Neuronal stem cell (in vitro differentiated cells): ENCODE data around the gene KDM5A.
"Not testable (repeated sequence)": the region's sequence is repeated elsewhere in the genome, so short reads cannot be mapped to it uniquely, and the experiment has no call there.

Source experiments
- DNase-seq: peaks from one replicate; pipeline ENCODE4 v3.0.0-alpha.2; 2013; ENCODE audit warnings: low spot score
- H2AFZ ChIP-seq: one replicate; pipeline ENCODE4 v1.6.1; 2013; ENCODE audit warnings: mild to moderate bottlenecking, low read length, inconsistent platforms
- H2AK5ac ChIP-seq: 2 replicates; pipeline ENCODE4 v1.6.1; 2013; ENCODE audit warnings: low read depth, mild to moderate bottlenecking, inconsistent platforms, low read length, moderate library complexity, mixed read lengths
- H2BK120ac ChIP-seq: 2 replicates; pipeline ENCODE4 v1.6.1; 2013; ENCODE audit warnings: low read depth, mild to moderate bottlenecking, inconsistent platforms, low read length, moderate library complexity, mixed read lengths
- H2BK12ac ChIP-seq: one replicate; pipeline ENCODE4 v1.6.1; 2013; ENCODE audit warnings: low read length, inconsistent platforms
- H2BK15ac ChIP-seq: 2 replicates; pipeline ENCODE4 v1.6.1; 2013; ENCODE audit warnings: mild to moderate bottlenecking, low read length, inconsistent platforms, mixed read lengths
- H2BK5ac ChIP-seq: one replicate; pipeline ENCODE4 v1.6.1; 2013; ENCODE audit warnings: inconsistent platforms, mild to moderate bottlenecking, low read length, moderate library complexity
- H3K14ac ChIP-seq: one replicate; pipeline ENCODE4 v1.6.1; 2013; ENCODE audit warnings: low read length, inconsistent platforms
- H3K18ac ChIP-seq: 2 replicates; pipeline ENCODE4 v1.6.1; 2013; ENCODE audit warnings: low read length, inconsistent platforms
- H3K23ac ChIP-seq: 2 replicates; pipeline ENCODE4 v1.6.1; 2013; ENCODE audit warnings: low read depth, mild to moderate bottlenecking, mixed read lengths, low read length, inconsistent platforms; ENCODE audit not compliant: poor library complexity
- H3K27ac ChIP-seq: replicated peaks from 3 replicates; pipeline ENCODE4 v1.5.1; 2013; ENCODE audit warnings: low read length, inconsistent platforms
- H3K27me3 ChIP-seq, 3 experiments: 2 replicates each; pipeline ENCODE4 v1.6.1; 2013; ENCODE audit warnings: low read length in 3 of 3, mild to moderate bottlenecking in 2 of 3, inconsistent platforms in 1 of 3, low read depth in 1 of 3, mixed read lengths in 1 of 3, moderate library complexity in 1 of 3; ENCODE audit not compliant: control insufficient read depth in 3 of 3, insufficient read depth in 3 of 3
- H3K36me3 ChIP-seq, 2 donors: replicated peaks in 1 of 2; 2 replicates each; pipeline ENCODE4 v1.6.1; 2013; ENCODE audit warnings: low read length in 2 of 2; ENCODE audit not compliant: control insufficient read depth in 2 of 2, insufficient read depth in 2 of 2
- H3K4ac ChIP-seq: 2 replicates; pipeline ENCODE4 v1.6.1; 2013; ENCODE audit warnings: inconsistent platforms, mild to moderate bottlenecking, low read length, moderate library complexity
- H3K4me1 ChIP-seq, 2 donors: 1 replicate in 1 of 2; 2 replicates in 1 of 2; pipeline ENCODE4 v1.6.1; 2013; ENCODE audit warnings: low read length in 2 of 2, low read depth in 1 of 2; ENCODE audit not compliant: control insufficient read depth in 2 of 2, insufficient read depth in 1 of 2
- H3K4me2 ChIP-seq: one replicate; pipeline ENCODE4 v1.6.1; 2013; ENCODE audit warnings: mild to moderate bottlenecking, low read length, inconsistent platforms; ENCODE audit not compliant: insufficient read depth, poor library complexity, severe bottlenecking
- H3K4me3 ChIP-seq, 2 donors: 2 replicates each; pipeline ENCODE4 v1.5.1; 2013; ENCODE audit warnings: low read length in 2 of 2, mild to moderate bottlenecking in 2 of 2, inconsistent platforms in 1 of 2, moderate library complexity in 1 of 2
- H3K79me1 ChIP-seq: one replicate; pipeline ENCODE4 v1.6.1; 2013; ENCODE audit warnings: low read depth, mild to moderate bottlenecking, inconsistent platforms, low read length, moderate library complexity
- H3K9ac ChIP-seq: one replicate; pipeline ENCODE4 v1.6.1; 2013; ENCODE audit warnings: mild to moderate bottlenecking, low read depth, low read length, inconsistent platforms; ENCODE audit not compliant: poor library complexity
- H3K9me3 ChIP-seq, 2 donors: replicated peaks in 1 of 2; 2 replicates each; pipeline versions ENCODE3 to v1.6.1; 2013; ENCODE audit warnings: low read length in 2 of 2, mild to moderate bottlenecking in 2 of 2, inconsistent platforms in 1 of 2, low read depth in 1 of 2, mixed read lengths in 1 of 2, moderate library complexity in 1 of 2; ENCODE audit not compliant: control insufficient read depth in 2 of 2, insufficient read depth in 1 of 2
- H4K8ac ChIP-seq: one replicate; pipeline ENCODE4 v1.6.1; 2013; ENCODE audit warnings: low read depth, mild to moderate bottlenecking, inconsistent platforms, low read length, moderate library complexity
- H4K91ac ChIP-seq: one replicate; pipeline ENCODE4 v1.6.1; 2013; ENCODE audit warnings: low read length, low read depth, mild to moderate bottlenecking, inconsistent platforms; ENCODE audit not compliant: poor library complexity
- WGBS, 2 donors: extraction: QIAGEN DNeasy Blood & Tissue Kit; methylation state at CpG; one replicate each; pipeline ENCODE4 v1.1.7; 2013; ENCODE audit warnings: missing lambda C conversion rate in 2 of 2, mixed read lengths in 1 of 2; ENCODE audit not compliant: insufficient read length in 2 of 2, insufficient replicate concordance in 1 of 2; ENCODE audit errors: extremely low coverage in 2 of 2; 5-methylcytosine and 5-hydroxymethylcytosine counted together

The KDM5A gene

DNA sequence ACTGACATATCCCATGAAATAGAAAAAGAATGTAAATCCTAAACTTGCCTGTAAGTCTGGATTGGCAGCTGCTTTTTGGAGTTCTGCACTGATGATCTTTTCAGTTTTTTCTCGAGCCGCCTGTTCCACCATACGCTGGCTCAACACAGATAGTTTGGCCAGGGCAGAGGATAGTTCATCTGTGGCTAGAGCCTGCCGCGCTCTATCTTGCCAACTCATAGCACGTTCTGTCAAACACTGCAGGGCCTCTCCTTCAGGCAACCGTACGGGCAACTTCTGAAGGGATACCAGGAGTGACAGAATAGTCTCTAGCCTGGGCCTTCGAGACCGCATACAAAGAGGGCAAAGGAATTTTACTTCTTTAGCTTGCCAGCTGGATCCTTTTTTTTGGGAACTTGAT is 81.7 kb downstream of the KDM5A start:
- Histone ChIP-seq H2AK5ac (no peak overlapping the region), H2BK5ac (no peak overlapping the region), H3K23ac (no peak overlapping the region), H3K27me3 (no peaks in the 10 kb centered on the region), H3K4ac (no peak overlapping the region), H3K18ac (no peak overlapping the region), H3K4me2 (no peak overlapping the region), H3K36me3 (peaks cover 20 to 97% of the 10 kb centered on the region in 2 donors), H2AFZ (no peak overlapping the region), H2BK15ac (no peak overlapping the region), H2BK120ac (no peak overlapping the region), H3K14ac (no peak overlapping the region), H3K4me3 (no peak overlapping the region), H3K9me3 (peaks cover 2 to 6% of the 10 kb centered on the region in 2 donors), H3K27ac (no peak overlapping the region), H3K9ac (no peak overlapping the region), H2BK12ac (no peak overlapping the region), H3K4me1 (no peaks in the 10 kb centered on the region), H3K79me1 (no peaks in the 10 kb centered on the region), H4K8ac (no peak overlapping the region), H4K91ac (no peak overlapping the region)
- WGBS, 2 donors, result no CpG with 5 or more reads among the region's 10 CpGs
- DNase-seq, result no peak

DNA sequence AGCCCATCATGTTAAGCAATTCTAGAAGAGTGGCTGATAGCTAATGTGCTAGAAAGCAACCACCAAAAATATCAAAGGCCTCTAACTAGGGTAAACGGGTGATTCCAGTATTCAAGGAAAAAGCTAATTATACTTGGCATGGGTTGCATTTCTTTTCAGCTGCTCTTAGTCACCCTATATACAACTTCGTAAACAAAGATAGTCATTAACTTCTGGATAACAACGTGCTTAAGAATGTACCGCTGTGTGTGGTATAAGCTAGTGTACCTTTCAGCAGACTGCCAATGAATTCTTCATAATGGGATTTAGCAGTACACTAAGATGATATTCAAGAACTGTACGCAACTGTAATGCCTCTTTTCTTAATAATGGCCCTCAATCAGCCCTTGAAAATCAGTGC is 84.3 kb downstream of the KDM5A start:
- Histone ChIP-seq H3K27ac (no peak overlapping the region), H3K4ac (no peak overlapping the region), H2BK120ac (no peak overlapping the region), H2AK5ac (no peak overlapping the region), H4K8ac (no peak overlapping the region), H3K4me3 (no peak overlapping the region), H3K79me1 (no peaks in the 10 kb centered on the region), H3K9me3 (peaks cover 0 to 8% of the 10 kb centered on the region in 2 donors), H3K4me1 (no peaks in the 10 kb centered on the region), H3K36me3 (peaks cover 13 to 71% of the 10 kb centered on the region in 2 donors), H3K9ac (no peak overlapping the region), H2BK12ac (no peak overlapping the region), H3K4me2 (no peak overlapping the region), H3K27me3 (no peaks in the 10 kb centered on the region), H4K91ac (no peak overlapping the region), H3K14ac (no peak overlapping the region), H2BK15ac (no peak overlapping the region), H2BK5ac (no peak overlapping the region), H3K18ac (no peak overlapping the region), H2AFZ (no peak overlapping the region), H3K23ac (no peak overlapping the region)
- no CpG with 5 or more reads among the region's 5 CpGs for WGBS, 2 donors
- DNase-seq, result no peak

DNA sequence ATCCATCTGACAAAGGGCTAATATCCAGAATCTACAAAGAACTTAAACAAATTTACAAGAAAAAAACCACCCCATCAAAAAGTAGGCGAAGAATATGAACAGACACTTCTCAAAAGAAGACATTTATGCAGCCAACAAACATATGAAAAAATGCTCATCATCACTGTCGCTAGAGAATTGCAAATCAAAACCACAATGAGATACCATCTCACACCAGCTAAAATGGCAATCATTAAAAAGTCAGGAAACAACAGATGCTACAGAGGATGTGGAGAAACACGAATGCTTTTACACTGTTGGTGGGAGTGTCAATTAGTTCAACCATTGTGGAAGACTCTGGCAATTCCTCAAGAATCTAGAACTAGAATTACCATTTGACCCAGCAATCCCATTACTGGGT is 86.4 kb downstream of the KDM5A start:
- H3K27ac ChIP-seq, H3K4me1 ChIP-seq, H3K23ac ChIP-seq, H2AK5ac ChIP-seq, H3K79me1 ChIP-seq, H3K4me3 ChIP-seq, H3K14ac ChIP-seq, H2BK15ac ChIP-seq, H4K8ac ChIP-seq, H2BK12ac ChIP-seq, H2BK120ac ChIP-seq, H3K4me2 ChIP-seq, H2BK5ac ChIP-seq, H3K9ac ChIP-seq, H4K91ac ChIP-seq, H2AFZ ChIP-seq, DNase-seq, H3K27me3 ChIP-seq, H3K4ac ChIP-seq, H3K18ac ChIP-seq: not testable (repeated sequence)
- H3K9me3 ChIP-seq, result peaks cover 0 to 12% of the 10 kb centered on the region in 2 donors
- H3K36me3 ChIP-seq, result peaks cover 9 to 63% of the 10 kb centered on the region in 2 donors
- no CpG with 5 or more reads among the region's 3 CpGs for WGBS, 2 donors

DNA sequence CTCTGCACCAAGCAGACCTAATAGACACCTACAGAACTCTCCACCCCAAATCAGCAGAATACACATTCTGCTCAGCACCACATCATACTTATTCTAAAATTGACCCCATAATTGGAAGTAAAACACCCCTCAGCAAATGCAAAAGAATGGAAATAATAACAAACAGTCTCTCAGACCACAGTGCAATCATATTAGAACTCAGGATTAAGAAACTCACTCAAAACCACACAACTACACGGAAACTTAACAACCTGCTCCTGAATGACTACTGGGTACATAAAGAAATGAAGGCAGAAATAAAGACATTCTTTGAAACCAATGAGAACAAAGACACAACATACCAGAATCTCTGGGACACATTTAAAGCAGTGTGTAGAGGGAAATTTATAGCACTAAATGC is 89.0 kb downstream of the KDM5A start:
- H3K4me2 ChIP-seq, H4K91ac ChIP-seq, H2BK120ac ChIP-seq, H3K27ac ChIP-seq, H3K18ac ChIP-seq, H4K8ac ChIP-seq, H3K4me1 ChIP-seq, H3K14ac ChIP-seq, H3K9ac ChIP-seq, H3K23ac ChIP-seq, DNase-seq, H2AFZ ChIP-seq, H3K27me3 ChIP-seq, H2BK15ac ChIP-seq, H3K4ac ChIP-seq, H3K79me1 ChIP-seq, H2BK5ac ChIP-seq, H2AK5ac ChIP-seq, H2BK12ac ChIP-seq, H3K4me3 ChIP-seq: not testable (repeated sequence)
- peaks cover 9 to 63% of the 10 kb centered on the region in 2 donors for H3K36me3 ChIP-seq
- H3K9me3 ChIP-seq, result peaks cover 0 to 12% of the 10 kb centered on the region in 2 donors
- WGBS, 2 donors, result no CpG with 5 or more reads among the region's 1 CpG
